Mesenchymal stem cell (in vitro differentiated cells and primary cell): ENCODE measurements around the gene IL17D.

ENCODE experiments used
- DNase-seq: peaks from one replicate; pipeline ENCODE4 v3.0.0-alpha.2; 2013
- H2AFZ ChIP-seq: one replicate; pipeline ENCODE4 v1.6.1; 2013; ENCODE audit warnings: low read depth, mild to moderate bottlenecking, control low read depth, inconsistent platforms, low read length, moderate library complexity
- H2AK5ac ChIP-seq: 2 replicates; pipeline ENCODE4 v1.6.1; 2013; ENCODE audit warnings: low read length, moderate library complexity, mild to moderate bottlenecking, inconsistent platforms; ENCODE audit not compliant: severe bottlenecking
- H2BK120ac ChIP-seq: one replicate; pipeline ENCODE4 v1.6.1; 2013; ENCODE audit warnings: low read depth, mild to moderate bottlenecking, inconsistent platforms, low read length, moderate library complexity
- H2BK12ac ChIP-seq, 2 experiments: one replicate each; pipeline ENCODE4 v1.6.1; 2013; ENCODE audit warnings: inconsistent platforms in 2 of 2, low read length in 2 of 2, mild to moderate bottlenecking in 2 of 2, moderate library complexity in 2 of 2, control low read depth in 1 of 2
- H2BK15ac ChIP-seq: one replicate; pipeline ENCODE4 v1.6.1; 2013; ENCODE audit warnings: mild to moderate bottlenecking, low read depth, inconsistent platforms; ENCODE audit not compliant: poor library complexity, severe bottlenecking
- H2BK5ac ChIP-seq: 2 replicates; pipeline ENCODE4 v1.6.1; 2013; ENCODE audit warnings: low read depth, mild to moderate bottlenecking, low read length, control low read depth, inconsistent platforms; ENCODE audit not compliant: poor library complexity, severe bottlenecking
- H3K14ac ChIP-seq, 2 experiments: one replicate each; pipeline ENCODE4 v1.6.1; 2013; ENCODE audit warnings: inconsistent platforms in 2 of 2, low read length in 2 of 2, control low read depth in 1 of 2, mild to moderate bottlenecking in 1 of 2, moderate library complexity in 1 of 2
- H3K18ac ChIP-seq, 2 experiments: one replicate each; pipeline ENCODE4 v1.6.1; 2013; ENCODE audit warnings: inconsistent platforms in 2 of 2, low read length in 2 of 2, control low read depth in 1 of 2, low read depth in 1 of 2, mild to moderate bottlenecking in 1 of 2
- H3K23ac ChIP-seq, 2 experiments: one replicate each; pipeline ENCODE4 v1.6.1; 2013; ENCODE audit warnings: inconsistent platforms in 2 of 2, low read length in 2 of 2, mild to moderate bottlenecking in 2 of 2, moderate library complexity in 2 of 2, control low read depth in 1 of 2
- H3K27ac ChIP-seq: 2 replicates; pipeline ENCODE4 v1.5.1; 2013; ENCODE audit warnings: mild to moderate bottlenecking, moderate library complexity, low read length, control low read depth, inconsistent platforms; ENCODE audit not compliant: poor library complexity, severe bottlenecking
- H3K27me3 ChIP-seq, 2 experiments: 2 replicates each; pipeline versions ENCODE4 v1.6.1 to v1.7.0; 2013; ENCODE audit warnings: low read length in 2 of 2, mild to moderate bottlenecking in 2 of 2, moderate library complexity in 2 of 2, control low read depth in 1 of 2, inconsistent platforms in 1 of 2; ENCODE audit not compliant: control insufficient read depth in 1 of 2, insufficient read depth in 1 of 2
- H3K36me3 ChIP-seq, 2 experiments: 2 replicates each; pipeline versions ENCODE4 v1.6.1 to v1.7.0; 2013; ENCODE audit warnings: low read length in 2 of 2, control low read depth in 1 of 2, inconsistent platforms in 1 of 2, low read depth in 1 of 2, mild to moderate bottlenecking in 1 of 2; ENCODE audit not compliant: insufficient read depth in 2 of 2, control insufficient read depth in 1 of 2
- H3K4ac ChIP-seq, 2 experiments: one replicate each; pipeline ENCODE4 v1.6.1; 2013; ENCODE audit warnings: inconsistent platforms in 2 of 2, low read length in 2 of 2, mild to moderate bottlenecking in 2 of 2, moderate library complexity in 2 of 2, control low read depth in 1 of 2, low read depth in 1 of 2
- H3K4me1 ChIP-seq: 2 replicates; pipeline ENCODE4 v1.6.1; 2013; ENCODE audit warnings: low read depth, low read length, control low read depth; ENCODE audit not compliant: control insufficient read depth, insufficient read depth
- H3K4me2 ChIP-seq: 2 replicates; pipeline ENCODE4 v1.6.1; 2013; ENCODE audit warnings: low read length, mild to moderate bottlenecking, inconsistent platforms; ENCODE audit not compliant: poor library complexity, severe bottlenecking
- H3K4me3 ChIP-seq, 2 experiments: 2 replicates each; pipeline versions ENCODE4 v1.5.1 to v1.7.0; 2013; ENCODE audit warnings: low read length in 2 of 2, mild to moderate bottlenecking in 2 of 2, control low read depth in 1 of 2, low read depth in 1 of 2; ENCODE audit not compliant: insufficient read depth in 1 of 2
- H3K79me1 ChIP-seq: replicated peaks from 2 replicates; pipeline ENCODE4 v1.6.1; 2013; ENCODE audit warnings: mild to moderate bottlenecking, control low read depth, low read length, inconsistent platforms; ENCODE audit not compliant: poor library complexity, severe bottlenecking
- H3K9ac ChIP-seq: 2 replicates; pipeline ENCODE4 v1.7.0; 2013; ENCODE audit warnings: mild to moderate bottlenecking, low read length, moderate library complexity
- H3K9me3 ChIP-seq: 2 replicates; pipeline ENCODE4 v1.7.0; 2013; ENCODE audit warnings: mild to moderate bottlenecking, low read length; ENCODE audit not compliant: control insufficient read depth
- H4K8ac ChIP-seq: one replicate; pipeline ENCODE4 v1.6.1; 2013; ENCODE audit warnings: inconsistent platforms, mild to moderate bottlenecking, low read length, moderate library complexity
- H4K91ac ChIP-seq: one replicate; pipeline ENCODE4 v1.6.1; 2013; ENCODE audit warnings: mild to moderate bottlenecking, low read length, inconsistent platforms
- WGBS: methylation state at CpG from one replicate; pipeline ENCODE4 v1.1.7; 2013; ENCODE audit warnings: mixed read lengths; 5-methylcytosine and 5-hydroxymethylcytosine counted together

Gene IL17D

GRCh38 chr13:20709369-20709768 is 5.9 kb downstream of the IL17D start:
- Histone ChIP-seq H2BK15ac (no peak overlapping the region), H3K4ac (no peak overlapping the region), H3K18ac (no peak overlapping the region), H2BK5ac (no peak overlapping the region), H2AFZ (no peak overlapping the region), H3K27me3 (peaks cover 0 to 7% of the 10 kb centered on the region in 2 experiments), H3K27ac (no peak overlapping the region), H2BK120ac (no peak overlapping the region), H3K36me3 (no peaks in the 10 kb centered on the region), H3K4me3 (no peak overlapping the region), H3K4me1 (peaks cover 5% of the 10 kb centered on the region), H3K23ac (no peak overlapping the region), H3K9ac (peak overlapping the region; percentile 54), H3K79me1 (no peaks in the 10 kb centered on the region), H3K4me2 (no peak overlapping the region), H3K14ac (no peak overlapping the region), H2BK12ac (no peak overlapping the region), H4K8ac (no peak overlapping the region), H4K91ac (no peak overlapping the region), H3K9me3 (no peaks in the 10 kb centered on the region), H2AK5ac (no peak overlapping the region)
- DNase-seq: no peak
- 97% methylated on average over 7 of the region's 8 CpGs for WGBS

GRCh38 chr13:20709782-20710181 is 6.3 kb downstream of the IL17D start:
- peaks cover 2% of the 10 kb centered on the region for H3K4me1 ChIP-seq
- no peak overlapping the region for H2BK15ac ChIP-seq
- H3K9me3 ChIP-seq: no peaks in the 10 kb centered on the region
- H2BK120ac ChIP-seq: no peak overlapping the region
- H4K8ac ChIP-seq: no peak overlapping the region
- no peaks in the 10 kb centered on the region for H3K36me3 ChIP-seq
- no peak overlapping the region for H2AK5ac ChIP-seq
- no peak overlapping the region for H3K4ac ChIP-seq
- no peaks in the 10 kb centered on the region for H3K79me1 ChIP-seq
- H3K4me3 ChIP-seq: no peak overlapping the region
- H2AFZ ChIP-seq: no peak overlapping the region
- WGBS: 80% methylated on average over 3 of the region's 4 CpGs
- peak; percentile 4 for DNase-seq
- no peak overlapping the region for H3K4me2 ChIP-seq
- H3K14ac ChIP-seq: no peak overlapping the region
- H2BK12ac ChIP-seq: no peak overlapping the region
- H3K23ac ChIP-seq: no peak overlapping the region
- H3K9ac ChIP-seq: peak overlapping the region; percentile 54
- H3K27me3 ChIP-seq: peaks cover 0 to 10% of the 10 kb centered on the region in 2 experiments
- H3K27ac ChIP-seq: no peak overlapping the region
- no peak overlapping the region for H2BK5ac ChIP-seq
- no peak overlapping the region for H3K18ac ChIP-seq
- H4K91ac ChIP-seq: no peak overlapping the region

- Histone ChIP-seq H4K8ac (no peak overlapping the region), H2BK12ac (no peak overlapping the region), H3K23ac (no peak overlapping the region), H3K9me3 (no peaks in the 10 kb centered on the region), H3K18ac (no peak overlapping the region), H3K79me1 (no peaks in the 10 kb centered on the region), H3K4me1 (peaks cover 2% of the 10 kb centered on the region), H2BK120ac (no peak overlapping the region), H2AFZ (no peak overlapping the region), H3K4me2 (no peak overlapping the region), H3K4ac (no peak overlapping the region), H3K9ac (no peak overlapping the region), H3K27me3 (peaks cover 0 to 5% of the 10 kb centered on the region in 2 experiments), H3K4me3 (no peak overlapping the region), H3K27ac (no peak overlapping the region), H3K14ac (no peak overlapping the region), H3K36me3 (no peaks in the 10 kb centered on the region), H2AK5ac (no peak overlapping the region), H4K91ac (no peak overlapping the region), H2BK5ac (no peak overlapping the region), H2BK15ac (no peak overlapping the region)
- peak; percentile 16 for DNase-seq
- WGBS: 92% methylated on average over 12 of the region's 13 CpGs
Measured at GRCh38 chr13:20711301-20712044, 8.0 kb downstream of the IL17D start.

- Histone ChIP-seq H2BK12ac (no peak overlapping the region), H4K8ac (no peak overlapping the region), H3K4me3 (peak overlapping the region in 1 of 2 experiments; percentile 67), H2BK15ac (no peak overlapping the region), H3K79me1 (no peaks in the 10 kb centered on the region), H3K18ac (no peak overlapping the region), H3K27ac (no peak overlapping the region), H3K23ac (no peak overlapping the region), H2AK5ac (no peak overlapping the region), H3K9me3 (no peaks in the 10 kb centered on the region), H2BK120ac (no peak overlapping the region), H3K4ac (no peak overlapping the region), H3K36me3 (no peaks in the 10 kb centered on the region), H2BK5ac (no peak overlapping the region), H3K27me3 (peaks cover 0 to 5% of the 10 kb centered on the region in 2 experiments), H3K9ac (peak overlapping the region; percentile 83), H3K14ac (no peak overlapping the region), H3K4me1 (peaks cover 2% of the 10 kb centered on the region), H2AFZ (no peak overlapping the region), H4K91ac (no peak overlapping the region), H3K4me2 (no peak overlapping the region)
- no peak for DNase-seq
- WGBS: 44% methylated on average over 10 of the region's 11 CpGs
Measured at GRCh38 chr13:20713014-20713376, 9.5 kb downstream of the IL17D start.
